Brain microvascular endothelial cell (primary cell): ENCODE data around the gene ZNF277.

Experiments
- DNase-seq: peaks from one replicate; pipeline ENCODE4 v3.0.0-alpha.2; 2020
- H3K27ac ChIP-seq: fragments of 250-450 bp; sonication (Bioruptor Pico); 2 replicates; pipeline ENCODE4 v1.5.1; 2020; ENCODE audit warnings: mild to moderate bottlenecking, moderate library complexity
- H3K27me3 ChIP-seq: fragments of 250-450 bp; sonication (Bioruptor Pico); replicated peaks from 2 replicates; pipeline ENCODE4 v1.5.1; 2020; ENCODE audit warnings: mild to moderate bottlenecking
- H3K36me3 ChIP-seq: fragments of 250-450 bp; sonication (Bioruptor Pico); replicated peaks from 2 replicates; pipeline ENCODE4 v1.5.1; 2020; ENCODE audit warnings: mild to moderate bottlenecking
- H3K4me3 ChIP-seq: 2 replicates; pipeline ENCODE4 v1.5.1; 2011; ENCODE audit warnings: low read depth, mild to moderate bottlenecking, control low read depth, low read length, moderate library complexity
- CTCF ChIP-seq: IDR thresholded peaks from 2 replicates; pipeline ENCODE4 v1.5.1; 2011; ENCODE audit warnings: low read depth, mild to moderate bottlenecking, moderate library complexity, low read length, control low read depth, inconsistent platforms; ENCODE audit errors: missing control alignments
- in situ Hi-C: cut with HindIII; loops from 2 replicates; pipeline ENCODE4 v1.10.0; 2017; ENCODE audit warnings: low sequenced_read_pairs, low pct_ligation_motif_present

Gene ZNF277

GRCh38 chr7:112195717-112196116, 10.8 kb upstream of the ZNF277 start:
- in situ Hi-C loops, result no loop called here
- Histone ChIP-seq H3K36me3 (no peaks in the 10 kb centered on the region), H3K4me3 (no peak overlapping the region), H3K27ac (no peak overlapping the region), H3K27me3 (no peaks in the 10 kb centered on the region)
- no peak for TF ChIP-seq CTCF
- no peak for DNase-seq

- no peak for DNase-seq
- Histone ChIP-seq H3K4me3 (no peak overlapping the region), H3K27me3 (no peaks in the 10 kb centered on the region), H3K27ac (no peak overlapping the region), H3K36me3 (no peaks in the 10 kb centered on the region)
- in situ Hi-C loops, result no loop called here
- no peak for TF ChIP-seq CTCF
Measured at GRCh38 chr7:112197322-112197721, 9.2 kb upstream of the ZNF277 start.

DNA sequence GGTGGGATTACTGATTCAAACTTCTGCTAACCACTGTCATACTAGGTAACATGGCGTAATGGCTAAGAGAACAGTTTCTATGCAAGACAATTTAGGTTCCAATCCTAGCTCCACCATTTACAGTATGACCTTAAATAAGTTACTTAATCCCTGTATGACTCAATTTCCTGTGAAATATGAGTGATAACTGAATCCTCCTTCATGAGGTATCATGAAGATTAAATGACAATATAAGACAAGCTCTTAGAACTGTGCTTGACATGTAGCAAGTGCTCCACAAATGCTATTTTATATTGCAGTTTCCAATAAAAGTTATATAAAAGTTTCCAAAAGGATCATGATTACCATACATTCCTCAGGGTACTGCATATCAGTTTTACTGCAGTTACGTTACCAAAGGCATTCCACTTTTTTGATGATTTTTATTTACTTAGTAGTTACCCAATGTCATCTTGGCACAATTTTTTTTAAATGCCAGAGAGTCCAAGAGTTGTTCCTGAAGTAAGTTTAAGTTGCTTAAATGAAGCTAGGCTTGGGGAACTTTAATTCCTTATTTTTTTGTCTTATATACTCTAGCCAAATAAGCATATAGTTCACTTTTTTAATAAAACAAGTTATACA, 7.3 kb upstream of the ZNF277 start:
- in situ Hi-C loops, result no loop called here
- H3K27me3 ChIP-seq, result no peaks in the 10 kb centered on the region
- no peak for TF ChIP-seq CTCF
- H3K27ac ChIP-seq, result no peak overlapping the region
- DNase-seq, result no peak
- H3K4me3 ChIP-seq, result no peak overlapping the region
- no peaks in the 10 kb centered on the region for H3K36me3 ChIP-seq

- in situ Hi-C loops, result no loop called here
- no peaks in the 10 kb centered on the region for H3K36me3 ChIP-seq
- no peaks in the 10 kb centered on the region for H3K27me3 ChIP-seq
- no peak for TF ChIP-seq CTCF
- no peak overlapping the region for H3K4me3 ChIP-seq
- DNase-seq, result no peak
- no peak overlapping the region for H3K27ac ChIP-seq
Measured at GRCh38 chr7:112199672-112200071, 6.8 kb upstream of the ZNF277 start.

DNA sequence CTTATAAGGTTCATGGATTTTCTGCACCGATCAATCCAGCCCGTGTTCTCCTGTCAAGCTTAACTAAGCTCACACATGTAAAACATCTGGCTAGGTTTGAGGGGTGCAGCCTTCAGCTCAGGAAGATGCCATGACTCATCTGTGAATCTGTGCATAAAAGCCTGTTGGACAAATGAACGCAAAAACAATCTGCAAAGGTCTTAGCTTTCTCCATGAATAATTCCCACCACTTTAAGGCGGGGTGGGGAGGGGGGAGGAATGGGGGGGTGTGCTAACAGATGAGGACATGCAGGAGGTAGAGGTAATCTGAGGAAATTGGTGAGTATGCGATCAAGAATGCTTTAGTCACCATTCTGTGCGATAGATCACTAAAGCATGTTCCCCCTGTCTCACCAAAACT, 5.1 kb upstream of the ZNF277 start:
- no peaks in the 10 kb centered on the region for H3K36me3 ChIP-seq
- no peak for TF ChIP-seq CTCF
- peak; percentile 57 for DNase-seq
- H3K27ac ChIP-seq, result no peak overlapping the region
- no peaks in the 10 kb centered on the region for H3K27me3 ChIP-seq
- in situ Hi-C loops, result no loop called here
- H3K4me3 ChIP-seq, result no peak overlapping the region

DNA sequence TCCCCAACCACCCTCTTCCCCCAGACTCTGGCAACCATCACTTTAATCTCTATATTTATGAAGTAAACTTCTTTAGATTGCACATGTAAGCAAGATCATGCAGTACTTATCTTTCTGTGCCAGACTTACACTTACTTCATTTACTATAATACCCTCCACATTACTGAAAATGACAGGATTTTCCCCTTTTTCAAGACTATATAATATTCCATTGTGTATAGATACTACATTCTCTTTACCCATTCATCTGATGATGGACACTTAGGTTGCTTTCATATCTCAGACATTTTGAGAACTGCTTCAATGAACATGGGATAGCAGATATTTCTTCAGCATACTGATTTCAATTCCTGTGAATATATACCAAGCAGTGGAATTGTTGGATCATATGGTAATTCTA, 4.7 kb upstream of the ZNF277 start:
- no peaks in the 10 kb centered on the region for H3K36me3 ChIP-seq
- H3K4me3 ChIP-seq, result no peak overlapping the region
- no peak for DNase-seq
- no peak for TF ChIP-seq CTCF
- no peak overlapping the region for H3K27ac ChIP-seq
- in situ Hi-C loops, result no loop called here
- no peaks in the 10 kb centered on the region for H3K27me3 ChIP-seq
